Sciatic nerve (tissue), 2 donors: ENCODE data around the gene ARHGEF11. TPM values are rescaled to one million over a fixed set of nuclear protein-coding genes. Genes with fewer than 3 reads are reported as not detected.
"Not testable (repeated sequence)": the region's sequence is repeated elsewhere in the genome, so short reads cannot be mapped to it uniquely, and the experiment has no call there.

ENCODE experiments used
- ATAC-seq: fragments of 200-7000 bp; cut with Tn5 transposase; one replicate; pipeline ENCODE4 v1.9.1; 2020; ENCODE audit warnings: mild to moderate bottlenecking, moderate library complexity
- DNase-seq: peaks from one replicate; pipeline ENCODE4 v3.0.0-alpha.2; 2020; ENCODE audit warnings: low spot score
- intact Hi-C: fragments of 100-400 bp; cut with DNase I; formaldehyde crosslinking; loops from one replicate; pipeline ENCODE4 v1.14.2; 2022
- total RNA-seq: library from RNA; stranded (reverse); fragmentation: NEBNext Ultra II Directional; extraction: Animal tissue kit (Norgen Biotek cat#: 25700); gene quantifications from one replicate; pipeline ENCODE4 v1.2.1, GENCODE V29; 2021
- donor health status: DM: no; HTN: no; CAD: no.
- donor health status: DM: no; HTN: no; CAD: no.

The ARHGEF11 gene
- 38.4 TPM for total RNA-seq

GRCh38 chr1:157045250-157046218 is at the start of gene ARHGEF11:
Gene ARHGEF11 (minus strand): TSS chr1:157045742. CDS start chr1:157044330, 1,412 bp downstream.
- DNase-seq: peak; percentile 95
- ATAC-seq: peak; percentile 99
- intact Hi-C loops: loop anchor here (5.0 kb wide), 1 partner anchor 308 kb away; no protein-coding TSS in a partner anchor

GRCh38 chr1:157095091-157095490 is 49.5 kb upstream of the ARHGEF11 start:
- DNase-seq: peak; percentile 27
- ATAC-seq: no peak
- intact Hi-C loops: no loop called here

GRCh38 chr1:157092831-157093230 is 47.3 kb upstream of the ARHGEF11 start:
- peak; percentile 82 for ATAC-seq
- peak; percentile 77 for DNase-seq
- intact Hi-C loops: loop anchor here (5.0 kb wide), 1 partner anchor 64 kb away; no protein-coding TSS in a partner anchor

GRCh38 chr1:157091668-157092273 is 46.2 kb upstream of the ARHGEF11 start:
- no peak for ATAC-seq
- intact Hi-C loops: loop anchor here (5.0 kb wide), 1 partner anchor 66 kb away; no protein-coding TSS in a partner anchor
- peak; percentile 21 for DNase-seq

- ATAC-seq (no peak), DNase-seq (peak; percentile 31)
- intact Hi-C loops: loop anchor here (5.0 kb wide), 1 partner anchor 66 kb away; no protein-coding TSS in a partner anchor
Observed at GRCh38 chr1:157091186-157091585, 45.6 kb upstream of the ARHGEF11 start.

GRCh38 chr1:157090771-157091170 is 45.2 kb upstream of the ARHGEF11 start:
- peak; percentile 21 for ATAC-seq
- intact Hi-C loops: loop anchor here (5.0 kb wide), 1 partner anchor 67 kb away; no protein-coding TSS in a partner anchor
- DNase-seq: peak; percentile 51

GRCh38 chr1:157090196-157090647 is 44.7 kb upstream of the ARHGEF11 start:
- DNase-seq (peak; percentile 97), ATAC-seq (peak; percentile 93)

GRCh38 chr1:157089789-157090188 is 44.2 kb upstream of the ARHGEF11 start:
- ATAC-seq: no peak
- DNase-seq: peak; percentile 58
- intact Hi-C loops: loop anchor here (5.0 kb wide), 1 partner anchor 68 kb away; no protein-coding TSS in a partner anchor

More at GRCh38 chr1:157090196-157090647, 44.7 kb upstream of the ARHGEF11 start:
- intact Hi-C loops: loop anchor here (5.0 kb wide), 1 partner anchor 67 kb away; no protein-coding TSS in a partner anchor

- DNase-seq (no peak), ATAC-seq (no peak)
- intact Hi-C loops: no loop called here
Observed at GRCh38 chr1:157088607-157089006, 43.1 kb upstream of the ARHGEF11 start.

GRCh38 chr1:157087030-157087429 is 41.5 kb upstream of the ARHGEF11 start:
- DNase-seq (no peak), ATAC-seq (no peak)
- intact Hi-C loops: no loop called here

GRCh38 chr1:157086299-157086698 is 40.8 kb upstream of the ARHGEF11 start:
- ATAC-seq: no peak
- intact Hi-C loops: no loop called here
- DNase-seq: no peak

- ATAC-seq (no peak), DNase-seq (no peak)
- intact Hi-C loops: no loop called here
Observed at GRCh38 chr1:157085421-157085820, 39.9 kb upstream of the ARHGEF11 start.

GRCh38 chr1:157084720-157085119 is 39.2 kb upstream of the ARHGEF11 start:
- intact Hi-C loops: no loop called here
- no peak for ATAC-seq
- DNase-seq: no peak

GRCh38 chr1:157081707-157082106 is 36.2 kb upstream of the ARHGEF11 start:
- intact Hi-C loops: no loop called here
- ATAC-seq: no peak
- no peak for DNase-seq

- no peak for ATAC-seq
- intact Hi-C loops: no loop called here
- no peak for DNase-seq
Observed at GRCh38 chr1:157080714-157081113, 35.2 kb upstream of the ARHGEF11 start.

- DNase-seq: no peak
- ATAC-seq: no peak
- intact Hi-C loops: no loop called here
Observed at GRCh38 chr1:157077394-157077793, 31.9 kb upstream of the ARHGEF11 start.

- DNase-seq (peak; percentile 85), ATAC-seq (peak; percentile 49)
- intact Hi-C loops: no loop called here
Observed at GRCh38 chr1:157073944-157074685, 28.6 kb upstream of the ARHGEF11 start.

GRCh38 chr1:157069601-157070000 is 24.1 kb upstream of the ARHGEF11 start:
- intact Hi-C loops: no loop called here
- ATAC-seq: no peak
- DNase-seq: no peak

GRCh38 chr1:157059241-157059640 is 13.7 kb upstream of the ARHGEF11 start:
- intact Hi-C loops, ATAC-seq: not testable (repeated sequence)

More at GRCh38 chr1:157059241-157059640, 13.7 kb upstream of the ARHGEF11 start:
- DNase-seq: not testable (repeated sequence)
